Endodermal cell (in vitro differentiated cells): ENCODE measurements around the gene DESI2. TPM values are rescaled to one million over a fixed set of nuclear protein-coding genes. Genes with fewer than 3 reads are reported as not detected.
"Not testable (repeated sequence)": the region's sequence is repeated elsewhere in the genome, so short reads cannot be mapped to it uniquely, and the experiment has no call there.

Experiments
- DNase-seq: peaks from one replicate; pipeline ENCODE4 v3.0.0-alpha.2; 2017
- H3K27ac ChIP-seq: 2 replicates; pipeline ENCODE4 v1.5.1; 2013; ENCODE audit warnings: mild to moderate bottlenecking, low read depth, low read length, moderate library complexity
- H3K27me3 ChIP-seq: 2 replicates; pipeline ENCODE4 v1.6.1; 2013; ENCODE audit warnings: mild to moderate bottlenecking, low read length, moderate library complexity; ENCODE audit not compliant: insufficient read depth, control insufficient read depth, poor library complexity, severe bottlenecking
- H3K36me3 ChIP-seq: 2 replicates; pipeline ENCODE4 v1.7.0; 2013; ENCODE audit warnings: mild to moderate bottlenecking, low read length, moderate library complexity; ENCODE audit not compliant: control insufficient read depth, insufficient read depth
- H3K4me1 ChIP-seq: one replicate; pipeline ENCODE4 v1.7.0; 2013; ENCODE audit warnings: low read length; ENCODE audit not compliant: control insufficient read depth, insufficient read depth
- H3K4me3 ChIP-seq: 2 replicates; pipeline ENCODE4 v1.5.1; 2013; ENCODE audit warnings: mild to moderate bottlenecking, low read length, moderate library complexity
- H3K9ac ChIP-seq: 2 replicates; pipeline ENCODE4 v1.6.1; 2013; ENCODE audit warnings: mild to moderate bottlenecking, low read length, moderate library complexity; ENCODE audit not compliant: poor library complexity, severe bottlenecking; ENCODE audit errors: extremely low read depth
- H3K9me3 ChIP-seq: 2 replicates; pipeline ENCODE4 v1.6.1; 2013; ENCODE audit warnings: mild to moderate bottlenecking, low read length, moderate library complexity; ENCODE audit not compliant: control insufficient read depth
- H3K27ac Mint-ChIP-seq: 2 replicates; pipeline ENCODE4 v1.8.0; 2020; ENCODE audit warnings: mixed read lengths
- H3K27me3 Mint-ChIP-seq: 2 replicates; pipeline ENCODE4 v1.8.0; 2021; ENCODE audit warnings: mild to moderate bottlenecking, mixed read lengths; ENCODE audit not compliant: insufficient read depth
- H3K36me3 Mint-ChIP-seq: 2 replicates; pipeline ENCODE4 v1.8.0; 2020; ENCODE audit warnings: low read depth, mixed read lengths
- H3K4me1 Mint-ChIP-seq: 2 replicates; pipeline ENCODE4 v1.8.0; 2020; ENCODE audit warnings: mixed read lengths
- H3K4me3 Mint-ChIP-seq: 2 replicates; pipeline ENCODE4 v1.8.0; 2020; ENCODE audit warnings: mild to moderate bottlenecking, moderate library complexity, mixed read lengths
- H3K9me3 Mint-ChIP-seq: 2 replicates; pipeline ENCODE4 v1.8.0; 2020; ENCODE audit warnings: mild to moderate bottlenecking, mixed read lengths
- CTCF ChIP-seq: fragments of 200-600 bp; sonication (generic); conservative IDR thresholded peaks from 2 replicates; pipeline ENCODE4 v1.5.0; 2021; ENCODE audit warnings: antibody characterized with exemption, mild to moderate bottlenecking
- WGBS, 2 experiments: methylation state at CpG; one replicate each; pipeline versions ENCODE4 v1.1.5 to v1.1.7; 2013; ENCODE audit warnings: missing lambda C conversion rate in 2 of 2, mixed read lengths in 1 of 2; ENCODE audit not compliant: insufficient coverage in 1 of 2, insufficient read length in 1 of 2; 5-methylcytosine and 5-hydroxymethylcytosine counted together
- total RNA-seq, 2 donors: library from RNA; stranded (reverse); fragmentation: NEBNext Ultra II Directional in 1 of 2; extraction: Animal tissue kit (Norgen Biotek cat#: 25700) in 1 of 2; gene quantifications; 2 replicates in 1 of 2; 3 replicates in 1 of 2; pipeline ENCODE4 v1.2.1, GENCODE V29; 2021

DESI2 gene
- total RNA-seq, 2 donors from 2014 or later, result 50.0 to 50.2 TPM

GRCh38 chr1:244675167-244675566 lies 22.2 kb downstream of the DESI2 start:
- Mint-ChIP-seq H3K4me1 (no peaks in the 10 kb centered on the region), H3K4me3 (no peak overlapping the region), H3K9me3 (no peaks in the 10 kb centered on the region), H3K36me3 (peaks cover 49% of the 10 kb centered on the region), H3K27me3 (no peaks in the 10 kb centered on the region), H3K27ac (no peak overlapping the region)
- 90 to 94% methylated on average over 2 of the region's 2 CpGs for WGBS, 2 experiments
- Histone ChIP-seq H3K9ac (no peak overlapping the region), H3K27ac (no peak overlapping the region), H3K27me3 (no peaks in the 10 kb centered on the region), H3K36me3 (peaks cover 18% of the 10 kb centered on the region), H3K9me3 (no peaks in the 10 kb centered on the region), H3K4me3 (no peak overlapping the region), H3K4me1 (no peaks in the 10 kb centered on the region)
- no peak for TF ChIP-seq CTCF
- DNase-seq, result no peak

DNA sequence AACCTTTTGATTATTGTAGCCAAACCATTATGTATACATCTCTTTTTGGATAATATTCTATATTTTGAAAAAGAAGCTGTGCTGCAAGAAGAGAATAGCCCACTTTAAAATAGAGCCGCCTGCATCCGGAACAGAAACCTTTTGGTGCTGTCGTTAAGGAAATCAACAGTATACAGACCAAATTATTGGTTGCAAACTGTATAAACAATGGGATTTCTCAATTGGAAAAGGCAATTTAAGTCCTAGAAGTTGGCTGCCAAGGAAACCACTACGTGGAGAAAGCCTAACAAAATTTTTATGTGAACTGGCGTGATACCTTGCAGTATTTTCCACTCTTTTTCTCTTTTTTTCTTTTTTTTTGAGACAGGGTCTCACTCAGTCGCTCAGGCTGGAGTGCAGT lies 25.8 kb downstream of the DESI2 start:
- Histone ChIP-seq H3K27me3 (no peaks in the 10 kb centered on the region), H3K4me1 (no peaks in the 10 kb centered on the region), H3K27ac (no peak overlapping the region), H3K36me3 (peaks cover 12% of the 10 kb centered on the region), H3K9ac (no peak overlapping the region), H3K9me3 (no peaks in the 10 kb centered on the region), H3K4me3 (no peak overlapping the region)
- Mint-ChIP-seq H3K4me1 (peaks cover 11% of the 10 kb centered on the region), H3K9me3 (peaks cover 12% of the 10 kb centered on the region), H3K27me3 (no peaks in the 10 kb centered on the region), H3K27ac (no peak overlapping the region), H3K4me3 (no peak overlapping the region), H3K36me3 (peaks cover 56% of the 10 kb centered on the region)
- TF ChIP-seq CTCF, result no peak
- 79 to 91% methylated on average over 4 to 6 of the region's 6 CpGs for WGBS, 2 experiments
- DNase-seq, result no peak

DNA sequence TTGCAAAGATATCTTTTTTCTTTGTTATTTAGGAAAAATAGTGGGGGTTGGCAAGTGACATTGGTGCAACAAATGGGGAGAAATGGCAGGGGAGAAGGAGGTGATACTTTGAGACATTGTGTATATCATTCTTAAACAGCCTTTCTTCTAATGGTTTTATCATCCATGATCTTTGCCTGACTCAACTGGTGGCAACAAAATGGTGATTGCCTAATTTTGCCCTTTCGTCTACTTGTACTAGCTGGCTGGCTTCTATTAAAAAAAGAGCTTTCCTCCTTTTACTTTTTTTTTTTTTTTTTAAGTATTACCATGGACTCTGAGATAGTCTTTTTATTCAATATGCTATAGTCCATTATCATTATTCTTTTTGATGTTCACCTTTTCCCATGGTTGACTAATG lies 27.7 kb downstream of the DESI2 start:
- no peaks in the 10 kb centered on the region for H3K27me3 ChIP-seq
- no peak overlapping the region for H3K27ac ChIP-seq
- no peak for TF ChIP-seq CTCF
- Mint-ChIP-seq H3K27ac (no peak overlapping the region), H3K9me3 (peaks cover 12% of the 10 kb centered on the region), H3K4me3 (no peak overlapping the region), H3K27me3 (no peaks in the 10 kb centered on the region), H3K4me1 (peaks cover 18% of the 10 kb centered on the region), H3K36me3 (peaks cover 43% of the 10 kb centered on the region)
- DNase-seq, result no peak
- H3K36me3 ChIP-seq, result peaks cover 9% of the 10 kb centered on the region
- no peaks in the 10 kb centered on the region for H3K4me1 ChIP-seq
- H3K9ac ChIP-seq, result no peak overlapping the region
- H3K4me3 ChIP-seq, result no peak overlapping the region
- 100% methylated on average over 1 of the region's 1 CpG for WGBS, 2 experiments
- H3K9me3 ChIP-seq, result no peaks in the 10 kb centered on the region

DNA sequence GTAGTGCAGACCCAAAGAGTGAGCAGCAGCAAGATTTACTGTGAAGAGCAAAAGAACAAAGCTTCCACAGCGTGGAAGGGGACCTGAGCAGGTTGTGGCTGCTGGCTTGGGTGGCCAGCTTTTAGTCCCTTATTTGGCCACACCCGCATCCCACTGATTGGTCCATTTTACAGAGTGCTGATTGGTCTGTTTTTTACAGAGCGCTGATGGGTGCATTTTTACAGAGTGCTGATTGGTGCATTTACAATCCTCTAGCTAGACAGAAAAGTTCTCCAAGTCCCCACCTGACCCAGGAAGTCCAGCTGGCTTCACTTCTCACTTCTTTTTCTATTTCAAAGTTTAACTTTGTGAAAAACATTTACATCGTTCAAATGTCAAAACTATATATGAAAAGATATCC lies 29.2 kb downstream of the DESI2 start:
- H3K4me3 Mint-ChIP-seq, H3K4me3 ChIP-seq, DNase-seq, H3K9me3 ChIP-seq, H3K4me1 ChIP-seq, H3K27ac Mint-ChIP-seq, H3K27me3 ChIP-seq, H3K9ac ChIP-seq, H3K27ac ChIP-seq, H3K27me3 Mint-ChIP-seq: not testable (repeated sequence)
- Mint-ChIP-seq H3K36me3 (peaks cover 46% of the 10 kb centered on the region), H3K9me3 (peaks cover 12% of the 10 kb centered on the region), H3K4me1 (peaks cover 26% of the 10 kb centered on the region)
- 83 to 96% methylated on average over 2 to 4 of the region's 4 CpGs for WGBS, 2 experiments
- peaks cover 10% of the 10 kb centered on the region for H3K36me3 ChIP-seq
